OCI-LY3 (cell line): ENCODE measurements around the gene RNF144B.

Source experiments
- H2AFZ ChIP-seq: fragments of 200-600, 300-600 bp; shearing (Covaris generic); 2 replicates; pipeline ENCODE4 v1.6.0; 2014; ENCODE audit warnings: antibody characterized with exemption, low read depth, low read length
- H3K27ac ChIP-seq: fragments of 200-600, 300-600 bp; sonication (generic); 2 replicates; pipeline ENCODE4 v1.5.1; 2014; ENCODE audit warnings: mild to moderate bottlenecking, low read length, moderate library complexity, mixed read lengths
- H3K27me3 ChIP-seq: fragments of 200-600, 300-600 bp; sonication (generic); 2 replicates; pipeline ENCODE4 v1.6.1; 2014; ENCODE audit warnings: low read depth, low read length, mixed read lengths
- H3K36me3 ChIP-seq: fragments of 200-600, 300-600 bp; sonication (generic); replicated peaks from 2 replicates; pipeline ENCODE3; 2014; ENCODE audit warnings: low read depth, low read length, mixed read lengths
- H3K4me1 ChIP-seq: fragments of 300-600, 200-600 bp; sonication (generic); 2 replicates; pipeline ENCODE4 v1.6.1; 2014; ENCODE audit warnings: low read length, mixed read lengths
- H3K4me2 ChIP-seq: fragments of 200-600, 300-600 bp; sonication (generic); 2 replicates; pipeline ENCODE4 v1.6.1; 2014; ENCODE audit warnings: low read length, mixed read lengths
- H3K4me3 ChIP-seq: fragments of 300-600, 200-600 bp; sonication (generic); 2 replicates; pipeline ENCODE4 v1.5.1; 2014; ENCODE audit warnings: antibody characterized with exemption, mild to moderate bottlenecking, low read length, moderate library complexity
- H3K79me2 ChIP-seq: fragments of 300-600, 200-600 bp; shearing (Covaris generic); 2 replicates; pipeline ENCODE4 v1.6.1; 2014; ENCODE audit warnings: mild to moderate bottlenecking, low read length, mixed read lengths
- H3K9ac ChIP-seq: fragments of 300-600, 200-600 bp; shearing (Covaris generic); 2 replicates; pipeline ENCODE4 v1.6.0; 2014; ENCODE audit warnings: mild to moderate bottlenecking, low read length, moderate library complexity
- H3K9me3 ChIP-seq: fragments of 200-600, 300-600 bp; shearing (Covaris generic); 2 replicates; pipeline ENCODE4 v1.6.1; 2014; ENCODE audit warnings: low read length, mixed read lengths; ENCODE audit not compliant: insufficient read depth
- H4K20me1 ChIP-seq: fragments of 200-600, 300-600 bp; sonication (generic); 2 replicates; pipeline ENCODE4 v1.6.1; 2016; ENCODE audit warnings: low read length, mixed read lengths; ENCODE audit not compliant: insufficient read depth
- CTCF ChIP-seq: fragments of 200-600, 300-600 bp; sonication (generic); IDR thresholded peaks from 2 replicates; pipeline ENCODE4 v1.5.1; 2014; ENCODE audit warnings: antibody characterized with exemption, low read length, low read depth
- EZH2phosphoT487 ChIP-seq: fragments of 200-600 bp; shearing (Covaris generic); IDR thresholded peaks from 2 replicates; pipeline ENCODE4 v1.6.1; 2018; ENCODE audit warnings: antibody characterized with exemption, mixed run types, low read depth

Gene RNF144B

GRCh38 chr6:18432619-18433018 is 45.5 kb downstream of the RNF144B start:
- Histone ChIP-seq H3K4me3 (no peak overlapping the region), H2AFZ (no peak overlapping the region), H3K4me1 (no peaks in the 10 kb centered on the region), H3K27ac (no peak overlapping the region), H4K20me1 (peaks cover 94% of the 10 kb centered on the region), H3K9me3 (no peaks in the 10 kb centered on the region), H3K27me3 (no peaks in the 10 kb centered on the region), H3K79me2 (peaks cover 90% of the 10 kb centered on the region), H3K36me3 (peaks cover 60% of the 10 kb centered on the region), H3K9ac (no peak overlapping the region), H3K4me2 (no peak overlapping the region)
- TF ChIP-seq EZH2phosphoT487 (no peak), CTCF (no peak)

- no peaks in the 10 kb centered on the region for H3K9me3 ChIP-seq
- no peak overlapping the region for H3K9ac ChIP-seq
- H4K20me1 ChIP-seq = peaks cover 94% of the 10 kb centered on the region
- H3K27me3 ChIP-seq = no peaks in the 10 kb centered on the region
- peaks cover 90% of the 10 kb centered on the region for H3K79me2 ChIP-seq
- H3K4me3 ChIP-seq = no peak overlapping the region
- TF ChIP-seq CTCF (no peak), EZH2phosphoT487 (no peak)
- peaks cover 61% of the 10 kb centered on the region for H3K36me3 ChIP-seq
- no peak overlapping the region for H3K27ac ChIP-seq
- H3K4me2 ChIP-seq = no peak overlapping the region
- no peaks in the 10 kb centered on the region for H3K4me1 ChIP-seq
- H2AFZ ChIP-seq = no peak overlapping the region
Measured at GRCh38 chr6:18433059-18433458, 45.9 kb downstream of the RNF144B start.

GRCh38 chr6:18436341-18436740 is 49.2 kb downstream of the RNF144B start:
- H3K4me3 ChIP-seq = no peak overlapping the region
- no peak overlapping the region for H3K9ac ChIP-seq
- no peaks in the 10 kb centered on the region for H3K27me3 ChIP-seq
- peaks cover 2% of the 10 kb centered on the region; the same call in 1 of the 2 replicates for H3K4me1 ChIP-seq
- peaks cover 94% of the 10 kb centered on the region for H4K20me1 ChIP-seq
- peaks cover 69% of the 10 kb centered on the region for H3K36me3 ChIP-seq
- no peak overlapping the region for H3K27ac ChIP-seq
- peaks cover 96% of the 10 kb centered on the region for H3K79me2 ChIP-seq
- H3K4me2 ChIP-seq = no peak overlapping the region
- no peak for TF ChIP-seq EZH2phosphoT487
- TF ChIP-seq CTCF = no peak
- H2AFZ ChIP-seq = no peak overlapping the region
- no peaks in the 10 kb centered on the region for H3K9me3 ChIP-seq

- Histone ChIP-seq H3K9me3 (no peaks in the 10 kb centered on the region), H3K9ac (no peak overlapping the region), H3K4me3 (no peak overlapping the region), H3K36me3 (peaks cover 58% of the 10 kb centered on the region), H3K27ac (no peak overlapping the region), H4K20me1 (peaks cover 93% of the 10 kb centered on the region), H3K4me2 (no peak overlapping the region), H3K4me1 (peaks cover 9% of the 10 kb centered on the region), H2AFZ (no peak overlapping the region), H3K79me2 (peaks cover 96% of the 10 kb centered on the region), H3K27me3 (no peaks in the 10 kb centered on the region)
- TF ChIP-seq EZH2phosphoT487 = no peak
- TF ChIP-seq CTCF = no peak
Measured at GRCh38 chr6:18439581-18439980, 52.4 kb downstream of the RNF144B start.
